GM23248 (cell line): ENCODE data around the gene WDR48.

Experiments used
- EZH2 ChIP-seq: fragments of 200-600 bp; sonication (generic); IDR thresholded peaks from 2 replicates; pipeline ENCODE4 v1.6.1; 2018; ENCODE audit warnings: antibody characterized with exemption, mild to moderate bottlenecking; ENCODE audit not compliant: insufficient read depth, poor library complexity, severe bottlenecking
- EZH2phosphoT487 ChIP-seq: fragments of 200-600 bp; sonication (generic); IDR thresholded peaks from 2 replicates; pipeline ENCODE4 v1.6.1; 2018; ENCODE audit warnings: antibody characterized with exemption, moderate library complexity, mild to moderate bottlenecking, low read depth; ENCODE audit not compliant: insufficient read depth

DNA sequence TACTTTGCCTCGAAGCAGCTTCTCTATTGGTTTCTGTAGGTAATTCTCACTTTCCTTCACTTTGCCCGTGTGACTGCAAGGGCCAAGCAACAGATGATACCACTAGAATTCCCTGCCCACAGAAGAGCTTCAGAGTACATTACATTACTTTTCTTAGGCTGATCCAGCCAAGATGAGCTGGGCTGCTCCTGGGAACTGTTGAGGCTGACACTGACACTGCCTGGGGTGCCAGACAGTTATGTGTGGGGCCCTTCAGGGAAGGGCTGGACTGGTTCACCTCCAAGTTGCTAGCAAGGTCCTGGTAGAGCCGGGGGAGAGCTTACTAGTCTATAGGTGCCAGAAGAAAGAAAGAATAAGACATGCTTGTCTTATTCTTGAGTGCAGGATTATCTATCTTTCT, 36.6 kb downstream of the WDR48 start:
- TF ChIP-seq EZH2phosphoT487 = no peak
- TF ChIP-seq EZH2 = no peak
